Uterus (tissue), 2 donors: ENCODE results near the gene LACTB.

Source experiments
- CTCF ChIP-seq, 4 experiments: fragments of 200-600 bp in 2 of 4; fragments of 450-650 bp in 2 of 4; sonication (generic) in 2 of 4; IDR thresholded peaks; one replicate each; pipeline ENCODE4 v1.5.1; 2016 to 2019; ENCODE audit warnings: antibody characterized with exemption in 4 of 4, mild to moderate bottlenecking in 2 of 4, moderate library complexity in 1 of 4
- POLR2A ChIP-seq, 2 donors: fragments of 450-650 bp; IDR thresholded peaks; one replicate each; pipeline ENCODE4 v1.6.1; 2016; ENCODE audit warnings: antibody characterized with exemption in 2 of 2, mild to moderate bottlenecking in 1 of 2, moderate library complexity in 1 of 2

GRCh38 chr15:63072809-63073277 lies 48.8 kb upstream of the LACTB start:
- TF ChIP-seq POLR2A (IDR thresholded peaks at IDR 0.05), result no peak
- no peak for TF ChIP-seq CTCF (IDR thresholded peaks at IDR 0.05)
